H9 (cell line): ENCODE data around the gene DPPA3. TPM values are rescaled to one million over a fixed set of nuclear protein-coding genes. Genes with fewer than 3 reads are reported as not detected.

Experiments
- DNase-seq: peaks from one replicate; pipeline ENCODE4 v3.0.0-alpha.2; 2017
- H2AFZ ChIP-seq: one replicate; pipeline ENCODE4 v1.6.1; 2013; ENCODE audit warnings: mild to moderate bottlenecking, low read length, control low read depth, moderate library complexity
- H2AK5ac ChIP-seq: 2 replicates; pipeline ENCODE4 v1.6.1; 2013; ENCODE audit warnings: low read length, control low read depth, mixed read lengths; ENCODE audit not compliant: insufficient read length
- H2BK120ac ChIP-seq: one replicate; pipeline ENCODE4 v1.6.1; 2013; ENCODE audit warnings: low read depth, mild to moderate bottlenecking, low read length, control low read depth, inconsistent platforms; ENCODE audit not compliant: poor library complexity, severe bottlenecking
- H2BK12ac ChIP-seq: 2 replicates; pipeline ENCODE4 v1.6.1; 2013; ENCODE audit warnings: low read length, control low read depth, mixed read lengths, low read depth; ENCODE audit not compliant: insufficient read length
- H2BK15ac ChIP-seq: 2 replicates; pipeline ENCODE4 v1.6.1; 2013; ENCODE audit warnings: low read depth, low read length, control low read depth
- H2BK20ac ChIP-seq: one replicate; pipeline ENCODE4 v1.6.1; 2013; ENCODE audit warnings: low read depth, mild to moderate bottlenecking, low read length, control low read depth, inconsistent platforms; ENCODE audit not compliant: poor library complexity, severe bottlenecking
- H2BK5ac ChIP-seq: 2 replicates; pipeline ENCODE4 v1.6.1; 2013; ENCODE audit warnings: low read length, control low read depth, mixed read lengths; ENCODE audit not compliant: insufficient read length
- H3K14ac ChIP-seq: 2 replicates; pipeline ENCODE4 v1.6.1; 2013; ENCODE audit warnings: low read length, control low read depth; ENCODE audit not compliant: insufficient read depth
- H3K18ac ChIP-seq: 2 replicates; pipeline ENCODE4 v1.6.1; 2013; ENCODE audit warnings: low read depth, mild to moderate bottlenecking, mixed read lengths, low read length, control low read depth; ENCODE audit not compliant: insufficient read length
- H3K23ac ChIP-seq: 2 replicates; pipeline ENCODE4 v1.6.1; 2013; ENCODE audit warnings: low read length, control low read depth, mixed read lengths, low read depth; ENCODE audit not compliant: insufficient read length
- H3K23me2 ChIP-seq: 2 replicates; pipeline ENCODE4 v1.6.1; 2013; ENCODE audit warnings: low read depth, mild to moderate bottlenecking, mixed read lengths, low read length, control low read depth; ENCODE audit not compliant: insufficient read length, poor library complexity, severe bottlenecking
- H3K27ac ChIP-seq: 2 replicates; pipeline ENCODE4 v1.5.1; 2013; ENCODE audit warnings: low read length, control low read depth, mixed read lengths, low read depth; ENCODE audit not compliant: insufficient read length
- H3K27me3 ChIP-seq: 2 replicates; pipeline ENCODE4 v1.6.1; 2013; ENCODE audit warnings: low read length, control low read depth, inconsistent platforms; ENCODE audit not compliant: insufficient read depth
- H3K4ac ChIP-seq: 2 replicates; pipeline ENCODE4 v1.6.1; 2013; ENCODE audit warnings: low read depth, mild to moderate bottlenecking, control low read depth, inconsistent platforms, low read length, moderate library complexity
- H3K4me1 ChIP-seq: 2 replicates; pipeline ENCODE4 v1.6.1; 2013; ENCODE audit warnings: low read length, control low read depth, inconsistent platforms; ENCODE audit not compliant: insufficient read depth
- H3K4me2 ChIP-seq: 2 replicates; pipeline ENCODE4 v1.6.1; 2013; ENCODE audit warnings: low read length, control low read depth, mixed read lengths; ENCODE audit not compliant: insufficient read length, insufficient read depth
- H3K56ac ChIP-seq: 2 replicates; pipeline ENCODE4 v1.6.1; 2013; ENCODE audit warnings: low read depth, mild to moderate bottlenecking, mixed read lengths, low read length, control low read depth; ENCODE audit not compliant: insufficient read length
- H3K79me1 ChIP-seq: 2 replicates; pipeline ENCODE4 v1.6.1; 2013; ENCODE audit warnings: low read depth, mild to moderate bottlenecking, moderate library complexity, low read length, control low read depth, inconsistent platforms; ENCODE audit not compliant: insufficient read depth, poor library complexity, severe bottlenecking
- H3K79me2 ChIP-seq: 2 replicates; pipeline ENCODE4 v1.6.1; 2013; ENCODE audit warnings: low read length, control low read depth, inconsistent platforms; ENCODE audit not compliant: insufficient read depth
- H3K9ac ChIP-seq: 2 replicates; pipeline ENCODE4 v1.6.1; 2013; ENCODE audit warnings: low read length, control low read depth, mixed read lengths; ENCODE audit not compliant: insufficient read length; ENCODE audit errors: extremely low read depth
- H3K9me3 ChIP-seq: one replicate; pipeline ENCODE4 v1.6.1; 2013; ENCODE audit warnings: low read depth, low read length, inconsistent platforms; ENCODE audit not compliant: control insufficient read depth
- H3T11ph ChIP-seq: one replicate; pipeline ENCODE4 v1.6.1; 2013; ENCODE audit warnings: mild to moderate bottlenecking, low read length, control low read depth, inconsistent platforms
- H4K20me1 ChIP-seq: one replicate; pipeline ENCODE4 v1.6.1; 2013; ENCODE audit not compliant: control insufficient read depth, insufficient read length, insufficient read depth
- H4K5ac ChIP-seq: 2 replicates; pipeline ENCODE4 v1.6.1; 2013; ENCODE audit warnings: low read depth, mild to moderate bottlenecking, mixed read lengths, low read length, control low read depth; ENCODE audit not compliant: insufficient read length
- H4K8ac ChIP-seq: replicated peaks from 2 replicates; pipeline ENCODE4 v1.6.1; 2013; ENCODE audit warnings: low read length, control low read depth, mixed read lengths, low read depth; ENCODE audit not compliant: insufficient read length
- H4K91ac ChIP-seq: 2 replicates; pipeline ENCODE4 v1.6.1; 2013; ENCODE audit warnings: low read depth, mild to moderate bottlenecking, moderate library complexity, mixed read lengths, low read length, control low read depth; ENCODE audit not compliant: insufficient read length
- H3K27ac Mint-ChIP-seq, 3 experiments: 2 replicates in 2 of 3; 3 replicates in 1 of 3; pipeline ENCODE4 v1.8.0; 2020 to 2021; ENCODE audit warnings: mixed read lengths in 3 of 3, mild to moderate bottlenecking in 1 of 3, moderate library complexity in 1 of 3
- H3K27me3 Mint-ChIP-seq: 2 replicates; pipeline ENCODE4 v1.8.0; 2021; ENCODE audit warnings: low read depth, mild to moderate bottlenecking, moderate library complexity, mixed read lengths
- H3K36me3 Mint-ChIP-seq, 3 experiments: 2 replicates in 2 of 3; 3 replicates in 1 of 3; pipeline ENCODE4 v1.8.0; 2020 to 2021; ENCODE audit warnings: low read depth in 3 of 3, mixed read lengths in 3 of 3; ENCODE audit not compliant: insufficient read depth in 1 of 3
- H3K4me1 Mint-ChIP-seq, 2 experiments: 2 replicates each; pipeline ENCODE4 v1.8.0; 2020; ENCODE audit warnings: mixed read lengths in 2 of 2
- H3K4me3 Mint-ChIP-seq, 2 experiments: 2 replicates in 1 of 2; 3 replicates in 1 of 2; pipeline ENCODE4 v1.8.0; 2020 to 2021; ENCODE audit warnings: mild to moderate bottlenecking in 2 of 2, mixed read lengths in 2 of 2, moderate library complexity in 1 of 2
- H3K9me3 Mint-ChIP-seq, 2 experiments: 2 replicates in 1 of 2; 3 replicates in 1 of 2; pipeline ENCODE4 v1.8.0; 2020; ENCODE audit warnings: mild to moderate bottlenecking in 2 of 2, mixed read lengths in 2 of 2, moderate library complexity in 1 of 2
- WGBS: extraction: QIAGEN DNeasy Blood & Tissue Kit; methylation state at CpG from one replicate; pipeline ENCODE4 v1.1.7; 2013; ENCODE audit warnings: missing lambda C conversion rate, low lambda C conversion rate, mixed read lengths; ENCODE audit not compliant: insufficient read length; ENCODE audit errors: extremely low coverage; 5-methylcytosine and 5-hydroxymethylcytosine counted together
- total RNA-seq: library from RNA; stranded (reverse); gene quantifications from 2 replicates; pipeline ENCODE4 v1.2.1, GENCODE V29; 2021
- TF ChIP-seq, protein P1 (sequence below): fragments of 200-600 bp; sonication (generic); conservative IDR thresholded peaks from 3 replicates; pipeline ENCODE4 v1.8.0; 2021; ENCODE audit warnings: antibody characterized with exemption, mild to moderate bottlenecking

The DPPA3 gene
- total RNA-seq, 1 experiment from 2014 or later = 1.4 TPM

DNA sequence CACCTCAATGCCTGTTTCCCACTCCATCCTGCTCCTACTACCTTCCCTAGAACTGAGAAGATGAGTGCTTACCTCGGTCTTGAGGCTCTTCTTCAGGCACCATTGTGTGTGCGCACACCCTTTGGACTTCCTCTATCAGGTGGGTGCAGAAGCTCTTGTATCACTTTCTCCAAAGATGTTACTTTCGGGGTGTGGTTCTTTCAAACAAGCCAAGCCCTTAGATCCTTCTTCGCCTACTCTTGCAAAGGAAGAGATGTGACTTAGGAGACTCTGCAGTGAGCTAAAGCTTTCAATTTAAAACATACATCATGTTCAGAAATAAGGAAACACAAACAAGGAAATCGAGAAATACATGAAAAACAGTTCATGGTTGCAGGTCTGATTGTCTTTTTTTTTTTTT, 36.0 kb downstream of the DPPA3 start, which contains the start of gene CLEC4C:
Gene CLEC4C, minus strand, starts transcription at position 130 of the 400 bp plus-strand sequence. Its CDS starts 27 bp downstream, at position 103.
- no CpG with 5 or more reads among the region's 5 CpGs for WGBS
- Mint-ChIP-seq H3K27me3 (no peaks in the 10 kb centered on the region), H3K4me3 (no peak within 1 kb of the TSS), H3K9me3 (peaks cover 15 to 24% of the 10 kb centered on the region in 2 experiments), H3K27ac (no peak within 1 kb of the TSS), H3K36me3 (peaks cover 0 to 22% (median 10%) of the 10 kb centered on the region in 3 experiments; a peak in 6 of 7 replicates), H3K4me1 (peaks cover 13 to 15% of the 10 kb centered on the region in 2 experiments; a peak in 2 of 4 replicates)
- H4K20me1 ChIP-seq = no peaks in the 10 kb centered on the region
- no peak within 1 kb of the TSS for H4K91ac ChIP-seq
- H3K18ac ChIP-seq = no peak within 1 kb of the TSS
- H3K4me1 ChIP-seq = no peaks in the 10 kb centered on the region
- H3T11ph ChIP-seq = no peak within 1 kb of the TSS
- no peak within 1 kb of the TSS for H3K23ac ChIP-seq
- H2BK5ac ChIP-seq = no peak within 1 kb of the TSS
- H3K79me1 ChIP-seq = no peaks in the 10 kb centered on the region
- no peaks in the 10 kb centered on the region for H3K27me3 ChIP-seq
- H3K14ac ChIP-seq = no peak within 1 kb of the TSS
- no peaks in the 10 kb centered on the region for H3K79me2 ChIP-seq
- no peak for DNase-seq
- H4K8ac ChIP-seq = no peak within 1 kb of the TSS
- H2BK12ac ChIP-seq = no peak within 1 kb of the TSS
- H3K9ac ChIP-seq = no peak within 1 kb of the TSS
- no peak within 1 kb of the TSS for H4K5ac ChIP-seq
- no peak within 1 kb of the TSS for H3K56ac ChIP-seq
- H2BK20ac ChIP-seq = no peak within 1 kb of the TSS
- H3K4me2 ChIP-seq = no peak within 1 kb of the TSS
- no peak within 1 kb of the TSS for H2AK5ac ChIP-seq
- no peak within 1 kb of the TSS for H3K27ac ChIP-seq
- no peak within 1 kb of the TSS for H3K4ac ChIP-seq
- no peak within 1 kb of the TSS for H2BK120ac ChIP-seq
- no peak within 1 kb of the TSS for H2AFZ ChIP-seq
- no peaks in the 10 kb centered on the region for H3K9me3 ChIP-seq
- H3K23me2 ChIP-seq = no peaks in the 10 kb centered on the region
- H2BK15ac ChIP-seq = no peak within 1 kb of the TSS
- TF ChIP-seq, protein P1, sequence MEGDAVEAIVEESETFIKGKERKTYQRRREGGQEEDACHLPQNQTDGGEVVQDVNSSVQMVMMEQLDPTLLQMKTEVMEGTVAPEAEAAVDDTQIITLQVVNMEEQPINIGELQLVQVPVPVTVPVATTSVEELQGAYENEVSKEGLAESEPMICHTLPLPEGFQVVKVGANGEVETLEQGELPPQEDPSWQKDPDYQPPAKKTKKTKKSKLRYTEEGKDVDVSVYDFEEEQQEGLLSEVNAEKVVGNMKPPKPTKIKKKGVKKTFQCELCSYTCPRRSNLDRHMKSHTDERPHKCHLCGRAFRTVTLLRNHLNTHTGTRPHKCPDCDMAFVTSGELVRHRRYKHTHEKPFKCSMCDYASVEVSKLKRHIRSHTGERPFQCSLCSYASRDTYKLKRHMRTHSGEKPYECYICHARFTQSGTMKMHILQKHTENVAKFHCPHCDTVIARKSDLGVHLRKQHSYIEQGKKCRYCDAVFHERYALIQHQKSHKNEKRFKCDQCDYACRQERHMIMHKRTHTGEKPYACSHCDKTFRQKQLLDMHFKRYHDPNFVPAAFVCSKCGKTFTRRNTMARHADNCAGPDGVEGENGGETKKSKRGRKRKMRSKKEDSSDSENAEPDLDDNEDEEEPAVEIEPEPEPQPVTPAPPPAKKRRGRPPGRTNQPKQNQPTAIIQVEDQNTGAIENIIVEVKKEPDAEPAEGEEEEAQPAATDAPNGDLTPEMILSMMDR = no peak
